ENCODE measurements around the gene NTM. TPM values are rescaled to one million over a fixed set of nuclear protein-coding genes. Genes with fewer than 3 reads are reported as not detected.

Gene NTM
- total and polyA plus RNA-seq, 2 of the 8 experiments (the other 6 are each of a cell fraction or from before 2014, with no cell fraction given): 13.4 to 20.0 TPM

DNA sequence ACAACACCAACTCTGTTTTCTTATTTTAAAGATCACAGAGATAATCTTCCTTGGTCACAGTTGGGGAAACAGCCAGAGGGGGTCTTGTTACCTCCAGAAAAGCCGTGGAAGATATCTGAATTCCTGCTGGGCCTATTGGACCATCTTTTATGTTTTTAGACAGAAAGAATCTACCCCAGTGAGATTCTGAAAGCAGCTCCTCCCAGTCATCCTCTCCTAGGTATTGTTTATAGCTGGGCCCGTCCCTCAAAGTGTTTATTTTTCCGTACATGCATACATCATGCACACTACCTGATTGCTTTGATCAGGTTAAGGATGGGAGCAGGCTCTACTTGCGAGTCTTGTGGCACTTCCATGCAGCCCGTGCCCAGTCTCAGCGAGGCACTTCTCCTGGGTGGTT is 742.4 kb downstream of the NTM start:
- H3K27ac ChIP-seq (ENCODE audit: low read depth, low read length): no peak overlapping the region
- H3K23me2 ChIP-seq (ENCODE audit: low read depth, low read length): no peaks in the 10 kb centered on the region
- no peak overlapping the region for H3K9ac ChIP-seq (replicated peaks in 1 of 4; ENCODE audit: extremely low read depth in 1 of 4, low read depth in 3 of 4, low read length in 3 of 4)
- no peak overlapping the region for H4K91ac ChIP-seq (replicated peaks; ENCODE audit: insufficient read length, low read length)
- no peaks in the 10 kb centered on the region for H3K79me1 ChIP-seq (ENCODE audit: low read depth, low read length)
- H4K8ac ChIP-seq (ENCODE audit: extremely low read depth, insufficient read depth, low read length): no peak overlapping the region
- no peak overlapping the region for H2BK20ac ChIP-seq (ENCODE audit: low read length)
- no peak overlapping the region for H3K14ac ChIP-seq (ENCODE audit: insufficient read length)
- H3K4ac ChIP-seq (replicated peaks; ENCODE audit: insufficient read length, low read depth, low read length): no peak overlapping the region
- H3K9me3 ChIP-seq (ENCODE audit: insufficient read depth in 2 of 2, low read depth in 1 of 2, low read length in 1 of 2): no peaks in the 10 kb centered on the region
- H3K23ac ChIP-seq (ENCODE audit: insufficient read length): no peak overlapping the region
- H3K36me3 ChIP-seq (ENCODE audit: control insufficient read depth in 2 of 4, insufficient read depth in 4 of 4, low read length in 3 of 4): no peaks in the 10 kb centered on the region
- H2BK120ac ChIP-seq (replicated peaks; ENCODE audit: low read depth, low read length): no peak overlapping the region
- CTCF ChIA-PET (ENCODE audit: partially characterized antibody): interaction anchor here (0.7 to 5.1 kb wide), 22 partner anchors 8 to 951 kb away, joined by 3 to 51 read pairs (median 5); no protein-coding TSS in a partner anchor
- no peak overlapping the region for H2BK15ac ChIP-seq (ENCODE audit: low read length)
- no peaks in the 10 kb centered on the region for H3K79me2 ChIP-seq (ENCODE audit: control insufficient read depth in 1 of 2, insufficient read depth in 2 of 2, low read length in 2 of 2)
- H2BK5ac ChIP-seq (ENCODE audit: low read depth, low read length): no peak overlapping the region
- peaks cover 2 to 15% (median 12%) of the 10 kb centered on the region in 4 experiments; a peak in 6 of 7 replicates for H3K4me1 ChIP-seq (replicated peaks in 1 of 4; ENCODE audit: control insufficient read depth in 3 of 4, insufficient read depth in 4 of 4, low read length in 3 of 4)
- no peak overlapping the region for H3K56ac ChIP-seq (replicated peaks; ENCODE audit: insufficient read length, low read depth, low read length)
- H3K4me3 ChIP-seq (ENCODE audit: extremely low read depth in 1 of 4, insufficient read depth in 2 of 4, low read depth in 3 of 4, low read length in 4 of 4): no peak overlapping the region
- no peak overlapping the region for H2AFZ ChIP-seq (ENCODE audit: low read length)
- H3K27me3 ChIP-seq (replicated peaks in 1 of 4; ENCODE audit: control insufficient read depth in 3 of 4, extremely low read depth in 1 of 4, insufficient read depth in 3 of 4, low read length in 3 of 4): no peaks in the 10 kb centered on the region
- no peak overlapping the region for H3K18ac ChIP-seq (ENCODE audit: extremely low read depth, low read length)
- H4K20me1 ChIP-seq (replicated peaks in 1 of 2; ENCODE audit: control insufficient read depth in 1 of 2, insufficient read depth in 2 of 2, low read length in 2 of 2): no peaks in the 10 kb centered on the region
- DNase-seq (ENCODE audit: low read depth in 1 of 2, low spot score in 2 of 2): no peak
- TF ChIP-seq CBX8 (IDR thresholded peaks at IDR 0.05; ENCODE audit: borderline replicate concordance, low read depth, low read length) (no peak), GTF2F1 (IDR thresholded peaks at IDR 0.05; ENCODE audit: borderline replicate concordance, low read depth, low read length) (no peak), POLR2A (IDR thresholded peaks at IDR 0.05; ENCODE audit: control extremely low read depth in 1 of 2, low read depth in 2 of 2, low read length in 2 of 2) (no peak), YY1 (IDR thresholded peaks at IDR 0.05; ENCODE audit: low read depth, low read length) (no peak), CHD2 (IDR thresholded peaks at IDR 0.05; ENCODE audit: low read length) (no peak), CHD1 (IDR thresholded peaks at IDR 0.05; ENCODE audit: low read depth, low read length) (no peak), JUND (IDR thresholded peaks at IDR 0.05; ENCODE audit: low read length) (no peak), SIN3A (conservative IDR thresholded peaks at IDR 0.05 in 1 of 2, IDR thresholded peaks at IDR 0.05 in 1 of 2; ENCODE audit: low read depth in 1 of 2, low read length in 2 of 2) (no peak), BACH1 (IDR thresholded peaks at IDR 0.05; ENCODE audit: low read length) (no peak), BRCA1 (IDR thresholded peaks at IDR 0.05; ENCODE audit: low read depth, low read length) (no peak)
- H2BK12ac ChIP-seq (ENCODE audit: low read depth, low read length): no peak overlapping the region
- POLR2A ChIA-PET (ENCODE audit: partially characterized antibody): no interaction called here
- no peak for FAIRE-seq
- no peak overlapping the region for H4K5ac ChIP-seq (ENCODE audit: insufficient read length, low read depth, low read length)
- 89% methylated on average over 6 of the region's 6 CpGs; no CpG with 5 or more reads in 1 of the 2 experiments for WGBS, 2 experiments (ENCODE audit: extremely low coverage in 1 of 2, insufficient coverage in 1 of 2, insufficient read length in 1 of 2, insufficient replicate concordance in 2 of 2, low coverage in 1 of 2, low lambda C conversion rate in 2 of 2, missing lambda C conversion rate in 1 of 2)
- H2AK5ac ChIP-seq (ENCODE audit: low read depth, low read length): no peak overlapping the region
- H3K4me2 ChIP-seq (ENCODE audit: insufficient read depth in 1 of 2, low read depth in 2 of 2, low read length in 2 of 2): no peak overlapping the region
